Measurements from ENCODE around the gene TMC6.
"Not testable (repeated sequence)": the region's sequence is repeated elsewhere in the genome, so short reads cannot be mapped to it uniquely, and the experiment has no call there.

The TMC6 gene

DNA sequence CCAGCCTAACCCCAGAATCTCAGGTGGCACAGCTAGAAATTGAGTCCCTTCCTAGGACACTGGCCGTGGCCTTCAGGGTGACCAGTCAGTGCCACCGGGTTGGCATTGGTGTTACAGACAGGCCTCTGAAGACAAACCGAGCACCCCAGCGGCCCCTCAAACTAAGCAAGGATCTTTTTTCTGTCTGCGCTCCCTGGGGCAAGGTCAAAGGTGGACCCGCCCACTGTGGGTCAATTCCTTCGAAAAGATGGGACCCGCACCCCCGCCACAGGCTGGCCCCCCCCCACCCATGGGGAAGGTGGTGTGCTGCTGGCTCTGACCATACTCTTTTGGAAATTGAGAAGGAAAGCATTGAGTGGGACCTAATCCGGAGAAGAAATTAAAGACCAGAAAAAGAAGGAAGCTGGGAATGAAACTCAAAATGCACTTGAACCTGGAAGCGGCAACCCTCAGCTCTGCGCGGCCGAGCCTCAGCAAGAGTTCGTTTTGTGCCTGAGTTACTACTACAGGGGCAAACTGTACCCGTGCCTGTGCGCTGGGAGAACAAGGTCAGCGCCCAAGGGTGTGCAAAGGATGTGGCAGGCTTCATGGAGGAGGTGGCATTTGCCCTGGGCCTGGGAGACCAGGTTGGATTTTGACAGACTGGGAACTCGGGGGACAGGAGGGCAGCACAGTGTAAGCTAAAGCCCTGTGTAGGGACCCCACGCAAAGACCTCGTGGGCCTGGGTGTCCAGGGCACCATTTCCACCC lies 20.4 kb downstream of the TMC6 start:
- DNase-seq = no peak

DNA sequence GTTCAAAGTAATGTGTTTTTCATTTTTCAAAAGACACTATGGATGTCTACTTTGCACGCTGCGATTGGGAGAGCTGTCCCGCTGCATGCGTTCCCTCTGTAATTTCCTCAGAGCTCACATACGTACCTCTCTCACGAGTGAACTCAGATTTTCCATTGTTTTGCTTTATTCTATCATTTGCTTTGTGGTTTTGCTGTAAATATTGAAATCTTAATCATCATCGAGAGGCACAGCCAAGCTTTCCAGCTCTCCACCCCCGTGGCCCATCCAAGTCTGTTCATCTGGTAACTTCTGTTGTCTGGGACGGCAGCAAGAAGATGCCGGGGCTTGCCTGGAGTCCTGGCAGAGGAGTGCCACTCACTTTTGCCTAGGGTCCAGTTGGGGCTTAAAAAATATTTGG lies 21.1 kb downstream of the TMC6 start:
- no peak for DNase-seq

DNA sequence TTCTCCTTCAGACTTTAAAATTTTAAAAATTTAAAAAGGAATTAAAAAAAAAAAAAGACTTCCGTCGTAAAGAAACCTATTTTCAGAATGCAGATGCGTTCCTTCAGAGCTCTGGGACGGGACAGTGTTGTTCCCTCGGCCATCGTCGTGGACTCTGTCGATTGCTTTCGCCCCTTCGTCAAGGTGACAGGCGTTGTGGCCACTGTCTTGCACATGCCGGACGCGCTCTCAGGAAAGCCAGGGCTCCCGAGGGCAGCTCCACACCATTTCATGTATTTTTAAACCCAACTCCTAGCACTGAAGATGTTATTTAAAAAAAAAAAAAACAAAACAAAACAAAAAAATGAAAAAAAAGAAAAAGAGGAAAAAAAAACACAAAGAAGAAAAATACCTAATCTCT lies 22.3 kb downstream of the TMC6 start:
- no peak for DNase-seq

DNA sequence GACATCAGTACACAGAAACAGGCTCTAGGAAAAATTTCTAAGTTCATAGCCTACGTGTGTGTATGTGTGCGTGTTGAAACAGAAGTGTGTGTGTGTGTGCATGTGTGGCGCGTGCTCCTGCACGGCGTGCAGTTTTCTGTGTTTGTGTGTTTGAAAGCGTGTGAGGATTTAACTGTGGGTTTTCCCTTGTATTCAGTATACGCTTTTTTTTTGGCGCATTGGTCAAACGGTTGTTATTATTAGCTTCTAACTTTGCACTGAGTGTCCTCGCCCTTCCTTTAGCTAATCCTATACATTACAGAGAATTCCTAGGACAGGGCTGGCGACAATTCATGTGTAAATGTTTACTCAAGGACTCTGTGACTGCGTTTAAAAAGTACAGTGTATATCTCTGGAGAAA lies 23.0 kb downstream of the TMC6 start:
- no peak for DNase-seq

DNA sequence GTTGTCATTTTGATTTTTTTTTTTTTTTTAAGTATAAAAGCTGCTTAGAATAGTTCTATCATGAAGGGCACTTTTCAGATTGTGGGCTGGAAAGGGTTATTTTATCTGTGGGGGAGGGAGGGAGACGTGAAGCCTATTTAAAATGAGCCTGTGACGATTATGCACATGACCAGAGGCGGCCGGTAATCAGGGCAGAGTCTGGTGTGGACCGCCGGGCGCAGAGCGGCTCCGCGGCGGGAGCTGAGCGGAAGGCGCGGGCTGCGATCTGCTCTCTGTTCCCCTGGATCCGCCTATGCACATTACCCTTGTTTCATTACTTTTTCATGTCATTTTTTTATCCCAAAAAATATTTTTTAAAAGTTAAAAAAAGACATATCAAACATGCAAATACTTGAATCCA lies 23.5 kb downstream of the TMC6 start:
- DNase-seq = no peak

DNA sequence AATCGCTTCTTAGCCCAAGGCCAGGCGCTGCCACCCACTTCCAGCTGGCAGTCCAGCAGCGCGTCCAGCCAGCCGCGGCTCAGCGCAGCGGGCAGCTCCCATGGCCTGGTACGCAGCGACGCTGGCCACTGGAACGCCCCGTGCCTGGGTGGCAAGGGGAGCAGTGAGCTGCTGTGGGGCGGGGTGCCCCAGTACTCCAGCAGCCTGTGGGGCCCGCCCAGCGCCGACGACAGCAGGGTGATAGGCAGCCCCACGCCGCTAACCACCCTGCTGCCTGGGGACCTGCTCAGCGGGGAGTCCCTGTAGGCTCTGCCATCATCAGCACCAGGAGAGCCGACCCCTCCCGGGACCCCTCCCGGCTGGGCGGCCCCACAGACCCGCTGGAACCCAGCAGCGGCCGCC lies 24.0 kb downstream of the TMC6 start:
- no peak for DNase-seq

DNA sequence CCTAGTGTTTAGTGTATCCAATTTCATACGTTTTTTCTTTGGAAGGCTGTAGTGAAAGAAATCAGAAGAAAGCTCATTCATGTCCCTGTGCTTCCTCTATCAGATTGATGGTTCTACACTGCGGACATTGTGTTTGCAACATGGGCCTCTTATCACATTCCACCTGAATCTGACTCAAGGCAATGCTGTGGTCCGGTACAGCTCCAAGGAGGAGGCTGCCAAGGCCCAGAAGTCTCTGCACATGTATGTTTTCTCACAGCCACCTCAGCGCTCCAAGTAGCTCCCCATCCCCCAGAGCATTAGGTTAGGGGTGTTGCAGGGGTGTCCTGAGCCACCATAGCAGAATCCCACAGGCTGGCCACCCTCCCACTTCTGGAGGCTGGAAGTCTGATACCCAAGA lies 25.2 kb downstream of the TMC6 start:
- DNase-seq = no peak

DNA sequence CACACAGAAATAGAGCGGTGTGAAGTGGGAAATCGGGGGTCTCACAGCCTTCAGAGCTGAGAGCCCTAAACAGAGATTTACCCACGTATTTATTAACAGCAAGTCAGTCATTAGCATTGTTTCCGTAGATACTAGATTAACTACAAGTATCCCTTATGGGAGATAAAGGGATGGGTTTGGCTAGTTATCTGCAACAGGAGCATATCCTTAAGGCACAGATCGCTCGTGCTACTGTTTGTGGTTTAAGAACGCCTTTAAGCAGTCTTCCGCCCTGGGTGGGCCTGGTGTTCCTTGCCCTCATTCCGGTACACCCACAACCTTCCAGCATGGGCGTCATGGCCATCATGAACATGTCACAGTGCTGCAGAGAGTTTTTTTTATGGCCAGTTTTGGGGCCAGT lies 27.0 kb downstream of the TMC6 start:
- DNase-seq = no peak

DNA sequence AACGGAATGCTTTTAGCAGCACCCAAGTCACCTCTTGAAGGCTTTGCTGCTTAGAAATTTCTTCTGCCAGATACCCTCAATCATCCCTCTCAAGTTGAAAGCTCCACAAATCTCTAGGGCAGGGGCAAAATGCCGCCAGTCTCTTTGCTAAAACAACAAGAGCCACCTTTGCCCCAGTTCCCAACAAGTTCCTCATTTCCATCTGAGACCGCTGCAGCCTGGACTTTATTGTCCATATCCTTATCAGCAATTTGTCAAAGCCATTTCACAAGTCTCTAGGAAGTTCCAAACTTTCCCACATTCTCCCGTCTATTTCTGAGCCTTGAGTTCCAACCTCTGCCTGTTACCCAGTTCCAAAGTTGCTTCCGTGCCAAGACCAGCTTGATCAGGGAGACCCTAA lies 27.4 kb downstream of the TMC6 start:
- no peak for DNase-seq

DNA sequence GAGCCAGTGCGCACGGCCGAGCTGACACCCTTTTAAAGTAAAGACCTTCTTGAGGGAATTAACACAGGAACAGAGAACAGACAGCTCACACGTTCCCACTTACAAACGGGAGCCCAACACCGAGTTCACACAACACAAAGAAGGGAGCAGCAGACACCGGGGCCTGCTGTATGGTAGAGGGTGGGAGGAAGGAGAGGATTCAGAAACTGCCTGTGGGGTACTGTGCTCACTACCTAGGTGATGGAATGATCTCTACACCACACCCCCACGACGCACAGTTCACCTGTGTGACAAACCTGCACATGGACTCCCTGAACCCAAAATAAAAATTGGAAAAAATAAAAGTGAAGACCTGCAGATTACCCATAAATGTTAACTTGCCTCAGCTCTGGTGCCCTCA lies 32.5 kb downstream of the TMC6 start:
- DNase-seq = no peak

DNA sequence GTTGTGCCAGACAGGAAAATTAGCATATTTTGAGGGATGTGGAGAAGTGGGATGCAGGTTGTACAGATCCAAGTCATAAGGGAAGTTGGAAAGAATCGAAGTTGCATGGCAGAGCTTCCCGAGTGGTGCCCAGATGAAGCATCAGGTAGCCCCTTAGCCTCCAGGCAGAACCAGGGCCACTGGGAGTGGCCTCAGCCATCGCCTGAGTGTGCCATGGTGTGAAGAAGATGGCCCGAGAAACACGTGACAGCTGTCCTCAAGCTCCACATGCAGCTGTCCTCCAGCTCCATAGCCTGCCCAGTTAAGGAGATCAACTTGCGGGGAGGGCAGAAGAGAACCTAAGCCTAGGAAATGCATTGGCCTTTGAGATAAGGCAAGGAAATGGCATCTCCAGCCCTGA lies 33.5 kb downstream of the TMC6 start:
- no peak for DNase-seq

DNA sequence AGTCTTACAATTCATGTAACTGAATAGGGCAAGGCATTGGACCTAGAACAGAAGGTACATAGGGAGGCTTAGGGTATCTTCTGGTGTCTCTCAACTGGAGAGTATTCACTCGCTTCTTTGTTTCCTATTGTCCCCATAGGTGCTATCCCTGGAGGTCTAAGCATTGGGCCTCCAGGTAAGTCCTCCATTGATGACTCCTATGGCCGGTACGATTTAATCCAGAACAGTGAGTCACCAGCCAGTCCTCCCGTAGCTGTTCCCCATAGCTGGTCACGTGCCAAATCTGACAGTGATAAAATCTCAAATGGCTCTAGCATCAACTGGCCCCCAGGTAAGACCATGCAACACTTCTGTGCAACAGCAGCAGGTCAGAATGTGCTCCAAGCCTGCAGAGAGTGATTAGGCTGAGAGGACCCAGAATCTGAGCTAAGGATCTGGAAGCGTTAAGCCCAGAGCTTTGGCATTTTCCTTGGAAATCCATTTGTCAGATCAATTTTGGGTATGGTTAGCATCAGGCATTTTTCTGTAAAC lies 35.7 kb downstream of the TMC6 start:
- no peak for DNase-seq

DNA sequence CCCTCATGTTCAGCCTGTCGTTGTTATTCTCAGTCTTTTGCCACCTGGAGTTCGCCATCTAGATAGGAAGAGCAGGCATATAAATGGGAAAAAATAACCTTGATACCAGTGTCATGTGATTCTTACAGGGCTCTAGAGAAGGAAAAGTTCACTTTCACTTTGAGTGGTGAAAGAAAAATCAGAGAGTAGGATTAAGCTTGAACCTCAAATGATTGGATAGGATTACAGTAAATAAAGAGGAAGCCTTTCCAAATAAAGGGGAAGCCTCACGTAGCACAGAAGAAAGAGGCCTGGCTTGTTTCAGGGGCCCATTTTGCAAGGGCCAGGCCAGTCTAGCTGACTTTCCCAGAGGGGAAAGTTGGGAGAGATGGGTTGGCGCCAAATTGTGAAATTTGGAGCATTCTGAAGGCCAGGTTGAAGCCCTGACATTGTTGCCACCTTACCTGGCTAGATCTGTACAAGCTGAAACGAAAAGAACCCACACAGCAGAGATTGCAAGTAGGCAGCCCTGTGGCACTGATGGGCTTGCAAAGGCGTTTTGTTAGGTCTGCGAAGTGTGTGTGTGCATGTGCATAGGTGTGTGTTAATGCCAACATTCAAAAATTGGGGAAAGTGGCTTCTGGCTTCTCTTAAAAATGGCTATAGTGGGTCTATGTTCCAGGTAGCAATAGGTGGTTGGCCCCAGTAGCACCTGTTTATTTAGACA lies 38.8 kb downstream of the TMC6 start:
- DNase-seq = no peak

DNA sequence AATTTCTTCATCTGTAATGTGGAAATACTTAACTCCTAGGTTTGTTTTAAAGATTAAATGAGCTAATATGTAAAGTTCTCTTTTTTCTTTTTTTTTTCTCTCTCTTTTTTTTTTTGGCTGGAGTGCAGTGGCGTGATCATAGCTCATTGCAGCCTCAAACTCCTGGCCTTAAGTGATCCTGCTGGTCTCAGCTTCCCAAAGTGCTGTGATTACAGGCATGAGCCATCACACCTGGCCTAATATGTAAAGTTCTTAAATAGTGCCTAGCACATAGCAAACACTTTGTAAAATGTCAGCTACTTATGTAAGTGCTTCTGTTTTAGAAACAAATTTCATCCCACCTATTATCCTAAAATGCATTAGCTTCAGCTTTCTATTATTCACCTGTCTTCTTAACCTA lies 40.0 kb downstream of the TMC6 start:
- no peak for DNase-seq

DNA sequence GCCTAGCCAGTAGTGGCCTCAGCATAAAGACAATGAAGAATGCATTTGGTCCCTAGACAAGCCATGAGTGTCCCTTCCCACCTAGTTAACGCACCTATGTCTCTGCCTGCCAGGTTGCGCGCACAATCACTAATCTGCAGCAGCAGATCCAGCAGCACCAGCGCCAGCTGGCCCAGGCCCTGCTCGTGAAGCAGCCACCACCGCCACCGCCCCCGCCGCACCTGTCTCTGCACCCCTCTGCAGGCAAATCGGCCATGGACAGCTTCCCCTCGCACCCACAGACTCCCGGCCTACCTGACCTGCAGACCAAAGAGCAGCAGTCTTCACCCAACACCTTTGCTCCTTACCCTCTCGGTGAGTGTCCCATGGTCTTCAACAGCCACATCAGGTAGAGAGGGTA lies 41.8 kb downstream of the TMC6 start:
- DNase-seq = no peak

DNA sequence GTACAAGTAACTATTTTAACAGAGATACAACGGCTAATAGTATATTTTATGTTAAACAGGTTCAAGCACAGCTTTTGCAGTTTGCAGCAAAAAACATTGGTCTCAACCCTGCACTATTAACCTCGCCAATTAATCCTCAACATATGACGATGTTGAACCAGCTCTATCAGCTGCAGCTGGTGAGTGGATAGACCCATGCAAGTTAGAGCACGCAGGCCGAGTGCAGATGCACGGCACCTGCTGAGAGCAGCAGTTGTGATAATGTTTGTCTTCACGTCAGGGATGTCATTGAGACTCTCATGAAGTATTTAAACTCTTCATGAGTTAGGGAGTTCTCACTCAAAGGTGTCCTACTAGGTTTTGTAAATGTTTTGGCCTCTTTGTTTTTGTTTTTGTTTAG lies 45.6 kb downstream of the TMC6 start:
- DNase-seq = peak; percentile 12 to 37

DNA sequence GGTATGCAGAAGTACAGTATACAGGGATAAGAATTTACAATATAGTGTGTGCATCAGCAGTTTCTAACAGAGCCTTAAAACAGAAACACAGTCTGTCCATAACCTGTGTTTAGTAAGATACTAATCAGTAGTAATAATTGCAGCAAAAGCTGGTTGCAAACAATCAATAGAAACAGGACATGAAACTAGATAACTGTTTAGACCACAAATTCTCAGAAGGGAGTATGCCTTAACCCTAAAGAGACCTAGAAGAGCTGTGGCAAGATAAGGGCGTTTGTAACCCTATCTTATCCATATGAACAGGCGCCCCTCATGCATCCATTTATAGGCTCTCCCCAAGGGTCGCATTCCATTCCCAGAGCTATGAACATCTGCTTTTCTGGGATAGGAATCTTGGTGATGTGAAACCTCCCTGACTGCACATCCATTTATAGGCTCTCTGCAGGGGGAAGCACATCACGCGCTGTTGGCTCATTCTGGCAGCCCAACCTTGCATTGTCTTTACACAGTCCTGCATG lies 46.1 kb downstream of the TMC6 start:
- DNase-seq = not testable (repeated sequence)

DNA sequence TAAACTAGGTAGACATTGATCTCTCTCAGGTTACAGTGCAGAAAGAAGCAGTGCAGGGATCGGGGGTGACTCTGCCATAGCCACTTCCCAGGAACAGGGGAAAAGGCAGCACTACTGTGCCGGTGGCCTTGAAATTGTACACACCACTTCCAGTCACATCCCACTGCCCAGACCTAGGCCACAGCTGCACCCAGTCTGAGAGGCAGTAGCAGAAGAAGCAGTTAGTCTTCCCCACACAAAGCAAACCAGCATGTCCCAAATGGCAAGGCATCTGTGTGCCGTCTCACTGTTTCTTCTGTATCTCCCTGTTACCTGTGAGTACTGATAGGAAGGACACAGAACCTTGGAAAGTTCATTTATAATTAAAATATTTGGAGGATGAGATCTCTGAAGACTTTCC lies 47.0 kb downstream of the TMC6 start:
- DNase-seq = no peak

DNA sequence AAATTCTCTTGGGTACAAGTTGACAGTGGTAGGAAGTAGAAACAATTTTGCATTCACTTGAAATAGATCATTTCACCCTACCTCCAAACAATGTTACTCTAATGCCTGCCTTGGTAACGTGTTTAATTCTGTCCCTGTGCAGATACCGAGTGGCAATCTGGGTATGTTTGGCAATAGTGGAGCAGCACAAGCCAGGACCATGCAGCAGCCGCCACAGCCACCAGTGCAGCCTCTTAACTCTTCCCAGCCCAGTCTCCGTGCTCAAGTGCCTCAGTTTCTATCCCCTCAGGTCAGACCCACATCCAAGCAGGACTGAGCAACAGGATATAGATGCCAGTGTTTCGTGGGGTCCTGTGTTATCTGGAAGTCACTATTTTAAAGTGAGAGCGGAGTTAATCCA lies 49.3 kb downstream of the TMC6 start:
- DNase-seq = no peak

DNA sequence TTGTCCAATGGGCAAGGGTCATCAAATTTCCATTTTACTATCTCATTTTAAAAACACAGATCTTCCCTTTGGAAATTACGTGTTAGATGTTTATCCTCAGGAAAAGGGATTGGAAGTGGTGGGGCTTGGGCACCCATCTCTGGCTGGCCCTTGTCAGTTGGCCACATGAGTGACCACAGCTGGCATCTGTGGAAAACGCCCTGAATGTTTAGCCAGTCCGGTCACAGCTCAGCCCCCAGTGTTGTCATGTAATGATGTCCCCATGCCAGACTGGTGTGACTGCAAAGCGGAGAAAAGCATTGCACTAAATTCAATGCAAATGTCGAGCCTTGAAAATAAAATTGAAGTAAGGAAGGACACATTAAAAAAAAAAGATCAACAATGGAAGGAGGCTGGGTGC lies 53.0 kb downstream of the TMC6 start:
- no peak for DNase-seq

DNA sequence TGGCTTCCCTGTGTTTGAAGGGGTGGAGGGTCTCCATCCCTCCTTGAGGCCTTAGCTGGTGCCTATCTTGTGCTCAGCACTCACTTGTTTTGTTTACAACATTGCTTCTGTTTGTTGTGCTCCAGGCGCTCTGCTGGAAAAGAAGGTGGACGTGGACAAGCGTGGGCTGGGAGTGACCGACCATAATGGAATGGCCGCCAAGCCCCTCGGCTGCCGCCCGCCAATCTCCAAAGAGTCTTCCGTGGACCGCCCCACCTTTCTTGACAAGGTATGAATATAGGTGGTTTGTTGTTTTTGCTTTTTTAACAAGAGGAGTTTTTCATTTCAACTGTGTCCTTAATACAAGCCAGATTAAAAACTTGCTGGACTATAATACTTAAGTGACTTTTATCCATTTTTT lies 53.5 kb downstream of the TMC6 start:
- DNase-seq = no peak

DNA sequence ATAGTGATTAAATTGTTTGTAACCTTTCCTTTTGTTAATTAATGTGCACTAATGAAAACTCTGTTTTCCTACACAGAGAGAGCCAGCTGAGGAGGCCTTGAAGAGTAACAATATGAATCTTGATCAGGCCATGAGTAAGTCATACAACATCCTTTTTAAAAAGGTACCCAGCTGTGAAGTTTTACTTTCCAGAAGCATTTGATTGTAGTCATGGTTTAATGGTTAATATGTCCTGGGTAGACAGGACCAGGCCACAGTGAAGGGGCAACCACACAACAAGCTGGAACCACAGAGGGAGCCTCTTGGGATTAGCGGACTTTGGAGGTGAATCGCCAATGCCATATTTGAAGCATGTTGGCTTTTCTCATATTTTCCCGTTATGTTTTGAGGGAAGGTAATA lies 55.6 kb downstream of the TMC6 start:
- no peak for DNase-seq

DNA sequence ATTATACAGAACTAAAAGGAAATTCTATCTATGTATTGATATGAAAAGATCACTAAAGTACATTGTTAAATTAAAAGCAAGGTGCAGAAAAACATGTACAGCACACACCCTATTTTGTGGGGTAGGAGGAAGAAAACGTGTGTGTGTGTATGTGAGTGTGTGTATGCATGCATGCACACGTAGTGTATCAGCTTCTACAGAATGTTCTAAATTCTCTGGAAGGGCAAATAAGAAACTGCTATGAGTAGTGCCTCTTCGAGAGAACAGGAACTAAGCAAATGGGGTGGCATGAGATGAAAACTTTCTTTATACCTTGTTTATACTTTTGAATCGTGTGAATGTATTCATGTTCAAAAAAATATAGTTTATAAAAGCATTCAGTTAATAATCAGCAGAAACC lies 58.9 kb downstream of the TMC6 start:
- DNase-seq = no peak

DNA sequence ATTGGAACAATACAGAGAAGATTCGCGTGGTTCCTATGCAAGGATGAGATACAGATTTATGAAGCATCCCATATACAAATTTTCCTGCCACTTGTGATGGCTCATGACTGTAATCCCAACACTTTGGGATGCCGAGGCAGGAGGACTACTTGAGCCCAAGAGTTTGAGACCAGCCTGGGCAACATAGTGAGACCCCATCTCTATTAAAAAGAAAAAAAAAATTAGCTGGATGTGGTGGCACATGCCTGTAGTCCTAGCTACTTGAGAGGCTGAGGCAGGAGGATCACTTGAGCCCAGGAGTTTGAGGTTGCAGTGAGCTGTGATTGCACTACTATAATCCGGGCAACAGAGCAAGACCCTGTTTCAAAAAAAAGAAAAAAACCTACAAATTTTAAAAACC lies 61.6 kb downstream of the TMC6 start:
- not testable (repeated sequence) for DNase-seq
